HEK293 (cell line): ENCODE data around the gene NCK2.

Source experiments
- GLIS2 ChIP-seq: fragments of 450-650 bp; formaldehyde crosslinking; IDR thresholded peaks from 2 replicates; pipeline ENCODE4 v1.5.1; 2016; ENCODE audit warnings: missing biosample characterization, missing genetic modification characterization
- HOXD13 ChIP-seq: sonication (generic); formaldehyde crosslinking; IDR thresholded peaks from 2 replicates; pipeline ENCODE4 v1.8.0; 2022; ENCODE audit warnings: missing genetic modification reagents, borderline replicate concordance
- SP2 ChIP-seq: fragments of 450-650 bp; formaldehyde crosslinking; IDR thresholded peaks from 2 replicates; pipeline ENCODE4 v1.5.1; 2016; ENCODE audit warnings: missing biosample characterization, missing genetic modification characterization
- ZBTB11 ChIP-seq: fragments of 450-650 bp; formaldehyde crosslinking; conservative IDR thresholded peaks from 2 replicates; pipeline ENCODE4 v1.5.1; 2016; ENCODE audit warnings: low read depth, missing biosample characterization, missing genetic modification characterization
- ZFP69B ChIP-seq: fragments of 450-650 bp; formaldehyde crosslinking; IDR thresholded peaks from 2 replicates; pipeline ENCODE4 v1.5.1; 2016; ENCODE audit warnings: missing biosample characterization, missing genetic modification characterization
- ZNF133 ChIP-seq: fragments of 450-650 bp; formaldehyde crosslinking; IDR thresholded peaks from 2 replicates; pipeline ENCODE4 v1.5.1; 2016; ENCODE audit warnings: missing biosample characterization, missing genetic modification characterization
- ZNF138 ChIP-seq: fragments of 450-650 bp; formaldehyde crosslinking; IDR thresholded peaks from 2 replicates; pipeline ENCODE4 v1.5.1; 2016; ENCODE audit warnings: missing biosample characterization, missing genetic modification characterization, borderline replicate concordance
- ZNF146 ChIP-seq: fragments of 450-650 bp; formaldehyde crosslinking; IDR thresholded peaks from 2 replicates; pipeline ENCODE4 v1.5.1; 2016; ENCODE audit warnings: missing biosample characterization, missing genetic modification characterization
- ZNF202 ChIP-seq: fragments of 450-650 bp; formaldehyde crosslinking; IDR thresholded peaks from 2 replicates; pipeline ENCODE4 v1.5.1; 2016; ENCODE audit warnings: missing biosample characterization, missing genetic modification characterization, borderline replicate concordance
- ZNF280C ChIP-seq: fragments of 450-650 bp; formaldehyde crosslinking; IDR thresholded peaks from 2 replicates; pipeline ENCODE4 v1.5.1; 2016; ENCODE audit warnings: missing biosample characterization, missing genetic modification characterization
- ZNF302 ChIP-seq: fragments of 450-650 bp; formaldehyde crosslinking; IDR thresholded peaks from 2 replicates; pipeline ENCODE4 v1.5.1; 2016; ENCODE audit warnings: missing biosample characterization, missing genetic modification characterization, low read depth
- TF ChIP-seq, protein P1 (sequence below): fragments of 450-650 bp; formaldehyde crosslinking; IDR thresholded peaks from 2 replicates; pipeline ENCODE4 v1.5.1; 2016; ENCODE audit warnings: missing biosample characterization, missing genetic modification characterization
- TF ChIP-seq, protein P2 (sequence below): fragments of 450-650 bp; formaldehyde crosslinking; IDR thresholded peaks from 2 replicates; pipeline ENCODE4 v1.5.1; 2016; ENCODE audit warnings: missing biosample characterization, missing genetic modification characterization
- TF ChIP-seq, protein P3 (sequence below): fragments of 450-650 bp; formaldehyde crosslinking; IDR thresholded peaks from 2 replicates; pipeline ENCODE4 v1.5.1; 2017; ENCODE audit warnings: missing biosample characterization, missing genetic modification characterization

- TF ChIP-seq ZNF146 (tag by site-specific recombination) (no peak), ZFP69B (tag by site-specific recombination) (no peak), ZNF302 (tag by site-specific recombination) (no peak), ZBTB11 (tag by site-specific recombination) (no peak), HOXD13 (no peak), GLIS2 (tag by site-specific recombination) (no peak), ZNF202 (no peak), ZNF138 (no peak), ZNF280C (tag by site-specific recombination) (no peak), SP2 (tag by site-specific recombination) (no peak), ZNF133 (tag by site-specific recombination) (no peak)
- TF ChIP-seq, protein P1, sequence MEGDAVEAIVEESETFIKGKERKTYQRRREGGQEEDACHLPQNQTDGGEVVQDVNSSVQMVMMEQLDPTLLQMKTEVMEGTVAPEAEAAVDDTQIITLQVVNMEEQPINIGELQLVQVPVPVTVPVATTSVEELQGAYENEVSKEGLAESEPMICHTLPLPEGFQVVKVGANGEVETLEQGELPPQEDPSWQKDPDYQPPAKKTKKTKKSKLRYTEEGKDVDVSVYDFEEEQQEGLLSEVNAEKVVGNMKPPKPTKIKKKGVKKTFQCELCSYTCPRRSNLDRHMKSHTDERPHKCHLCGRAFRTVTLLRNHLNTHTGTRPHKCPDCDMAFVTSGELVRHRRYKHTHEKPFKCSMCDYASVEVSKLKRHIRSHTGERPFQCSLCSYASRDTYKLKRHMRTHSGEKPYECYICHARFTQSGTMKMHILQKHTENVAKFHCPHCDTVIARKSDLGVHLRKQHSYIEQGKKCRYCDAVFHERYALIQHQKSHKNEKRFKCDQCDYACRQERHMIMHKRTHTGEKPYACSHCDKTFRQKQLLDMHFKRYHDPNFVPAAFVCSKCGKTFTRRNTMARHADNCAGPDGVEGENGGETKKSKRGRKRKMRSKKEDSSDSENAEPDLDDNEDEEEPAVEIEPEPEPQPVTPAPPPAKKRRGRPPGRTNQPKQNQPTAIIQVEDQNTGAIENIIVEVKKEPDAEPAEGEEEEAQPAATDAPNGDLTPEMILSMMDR (tag by site-specific recombination) = no peak
- TF ChIP-seq, protein P2, sequence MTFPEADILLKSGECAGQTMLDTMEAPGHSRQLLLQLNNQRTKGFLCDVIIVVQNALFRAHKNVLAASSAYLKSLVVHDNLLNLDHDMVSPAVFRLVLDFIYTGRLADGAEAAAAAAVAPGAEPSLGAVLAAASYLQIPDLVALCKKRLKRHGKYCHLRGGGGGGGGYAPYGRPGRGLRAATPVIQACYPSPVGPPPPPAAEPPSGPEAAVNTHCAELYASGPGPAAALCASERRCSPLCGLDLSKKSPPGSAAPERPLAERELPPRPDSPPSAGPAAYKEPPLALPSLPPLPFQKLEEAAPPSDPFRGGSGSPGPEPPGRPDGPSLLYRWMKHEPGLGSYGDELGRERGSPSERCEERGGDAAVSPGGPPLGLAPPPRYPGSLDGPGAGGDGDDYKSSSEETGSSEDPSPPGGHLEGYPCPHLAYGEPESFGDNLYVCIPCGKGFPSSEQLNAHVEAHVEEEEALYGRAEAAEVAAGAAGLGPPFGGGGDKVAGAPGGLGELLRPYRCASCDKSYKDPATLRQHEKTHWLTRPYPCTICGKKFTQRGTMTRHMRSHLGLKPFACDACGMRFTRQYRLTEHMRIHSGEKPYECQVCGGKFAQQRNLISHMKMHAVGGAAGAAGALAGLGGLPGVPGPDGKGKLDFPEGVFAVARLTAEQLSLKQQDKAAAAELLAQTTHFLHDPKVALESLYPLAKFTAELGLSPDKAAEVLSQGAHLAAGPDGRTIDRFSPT (tag by site-specific recombination) = no peak
- TF ChIP-seq, protein P3, sequence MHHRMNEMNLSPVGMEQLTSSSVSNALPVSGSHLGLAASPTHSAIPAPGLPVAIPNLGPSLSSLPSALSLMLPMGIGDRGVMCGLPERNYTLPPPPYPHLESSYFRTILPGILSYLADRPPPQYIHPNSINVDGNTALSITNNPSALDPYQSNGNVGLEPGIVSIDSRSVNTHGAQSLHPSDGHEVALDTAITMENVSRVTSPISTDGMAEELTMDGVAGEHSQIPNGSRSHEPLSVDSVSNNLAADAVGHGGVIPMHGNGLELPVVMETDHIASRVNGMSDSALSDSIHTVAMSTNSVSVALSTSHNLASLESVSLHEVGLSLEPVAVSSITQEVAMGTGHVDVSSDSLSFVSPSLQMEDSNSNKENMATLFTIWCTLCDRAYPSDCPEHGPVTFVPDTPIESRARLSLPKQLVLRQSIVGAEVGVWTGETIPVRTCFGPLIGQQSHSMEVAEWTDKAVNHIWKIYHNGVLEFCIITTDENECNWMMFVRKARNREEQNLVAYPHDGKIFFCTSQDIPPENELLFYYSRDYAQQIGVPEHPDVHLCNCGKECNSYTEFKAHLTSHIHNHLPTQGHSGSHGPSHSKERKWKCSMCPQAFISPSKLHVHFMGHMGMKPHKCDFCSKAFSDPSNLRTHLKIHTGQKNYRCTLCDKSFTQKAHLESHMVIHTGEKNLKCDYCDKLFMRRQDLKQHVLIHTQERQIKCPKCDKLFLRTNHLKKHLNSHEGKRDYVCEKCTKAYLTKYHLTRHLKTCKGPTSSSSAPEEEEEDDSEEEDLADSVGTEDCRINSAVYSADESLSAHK (tag by site-specific recombination) = no peak
Measured at GRCh38 chr2:105721991-105722511, 22.7 kb upstream of the NCK2 start.
